Activated T-cell treated with anti-CD3 and anti-CD28 coated beads for 24 hours (primary cell): Measurements from ENCODE around the gene NOP58.
"Not testable (repeated sequence)": the region's sequence is repeated elsewhere in the genome, so short reads cannot be mapped to it uniquely, and the experiment has no call there.

Source experiments
- DNase-seq: peaks from one replicate; pipeline ENCODE4 v3.0.0-alpha.2; 2020; ENCODE audit warnings: low read depth

NOP58 gene

DNA sequence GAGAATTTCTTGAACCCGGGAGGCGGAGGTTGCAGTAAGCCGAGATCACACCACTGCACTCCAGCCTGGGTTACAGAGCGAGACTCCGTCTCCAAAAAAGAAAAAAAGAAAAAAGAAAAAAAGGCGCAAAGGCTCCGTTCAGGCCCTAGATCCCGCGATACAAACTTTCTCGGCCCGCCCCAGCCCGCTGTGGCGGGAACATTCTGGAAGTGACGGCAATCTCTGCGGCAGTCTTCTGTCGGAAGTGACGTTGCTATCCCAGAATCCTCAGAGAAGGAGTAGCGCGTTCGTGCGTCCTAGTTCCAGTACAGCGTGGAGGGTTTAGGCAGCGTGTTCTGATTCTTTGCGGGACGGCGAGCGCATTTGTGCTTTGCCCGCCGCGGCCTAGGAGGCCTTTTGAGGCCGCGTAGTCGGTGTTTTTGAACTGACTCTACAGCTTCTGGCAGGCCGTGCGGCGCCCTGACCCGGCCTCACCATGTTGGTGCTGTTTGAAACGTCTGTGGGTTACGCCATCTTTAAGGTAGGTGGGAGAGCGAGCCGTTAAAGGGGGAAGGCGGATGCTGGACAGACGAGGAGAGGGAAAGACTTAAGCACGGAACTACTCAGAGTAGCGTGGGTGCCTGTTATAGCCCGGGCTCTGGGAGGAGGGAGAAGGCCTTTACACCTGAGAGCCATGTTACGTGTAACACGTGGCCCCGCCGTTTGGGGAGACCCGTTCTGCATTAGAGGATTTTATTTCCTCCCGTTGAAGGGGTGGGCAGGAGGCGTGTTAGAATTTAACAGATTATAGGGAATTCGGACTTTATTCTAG lies at the start of gene NOP58:
Gene NOP58, plus strand, starts transcription at position 297 of the 811 bp plus-strand sequence. Its CDS starts 179 bp downstream, at position 476.
- DNase-seq: peak; percentile 88

DNA sequence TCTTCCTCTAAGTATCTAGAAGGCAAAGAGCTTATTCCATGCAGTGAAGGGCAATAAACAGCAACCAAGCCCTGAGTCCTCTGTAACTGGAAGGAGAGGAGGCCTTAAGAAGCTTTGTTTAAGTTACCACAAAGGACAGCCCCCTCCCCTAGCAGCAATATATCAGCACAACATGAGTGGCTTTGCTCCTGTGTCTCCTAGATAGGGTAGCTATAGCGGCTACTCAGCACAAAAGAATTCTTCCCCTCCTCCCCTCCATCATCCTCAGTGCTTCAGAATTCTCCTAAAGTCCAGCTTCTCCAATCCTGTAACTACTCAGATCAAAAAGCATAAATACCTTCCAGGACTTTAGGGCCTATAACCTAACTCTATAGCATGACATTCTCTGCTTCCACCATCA lies 43.7 kb upstream of the NOP58 start:
- no peak for DNase-seq

- DNase-seq: peak; percentile 4
Measured at GRCh38 chr2:202237787-202238233, 27.8 kb upstream of the NOP58 start.

DNA sequence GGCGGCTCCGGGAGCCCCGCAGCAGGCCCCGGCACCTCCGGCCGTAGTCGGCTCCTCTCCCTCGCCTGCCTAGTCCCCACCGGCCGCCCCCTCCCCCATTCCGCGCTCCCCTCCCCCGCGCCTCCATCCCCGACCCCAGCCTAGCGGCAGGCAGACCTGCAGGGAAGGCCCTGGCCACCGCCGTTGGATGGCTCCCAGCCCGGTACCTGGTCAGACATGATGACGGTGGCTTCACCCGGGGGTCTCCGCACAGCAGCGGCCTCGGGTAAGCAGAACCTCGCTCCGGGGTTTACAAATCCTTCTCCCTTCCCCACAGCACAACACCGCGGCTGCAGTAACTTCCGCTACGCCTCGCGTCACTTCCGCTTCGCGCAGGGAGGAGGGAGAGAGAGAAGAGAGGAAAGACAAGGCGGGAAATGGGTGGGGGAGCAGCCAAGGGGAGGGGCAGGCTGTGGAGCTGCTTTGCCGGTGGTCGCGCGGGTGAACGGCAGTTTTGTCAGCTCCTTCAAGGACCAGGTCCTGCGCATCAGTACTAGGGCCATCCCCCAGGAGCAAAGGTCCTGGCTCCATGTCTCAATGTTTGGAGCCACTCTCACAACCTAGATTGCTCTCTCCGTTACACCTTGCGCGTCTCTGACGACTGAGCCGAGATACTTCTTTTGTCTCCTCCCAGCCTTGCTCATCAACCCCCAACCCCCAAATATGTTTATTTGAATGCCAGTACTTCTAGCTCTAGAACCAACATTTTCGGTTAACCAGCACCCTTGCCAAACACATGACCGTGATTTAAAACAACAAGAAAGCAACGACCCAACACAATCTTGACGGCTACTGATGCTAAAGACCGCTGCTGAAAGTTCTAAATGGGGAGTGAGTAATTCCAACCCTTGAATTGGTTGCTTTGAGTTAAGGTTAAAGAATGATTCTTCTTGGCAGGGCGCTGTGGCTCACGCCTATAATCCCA lies 27.0 kb upstream of the NOP58 start, which contains the start of gene SUMO1:
Gene SUMO1, minus strand, starts transcription at position 364 of the 964 bp plus-strand sequence. Its CDS starts 146 bp downstream, at position 218.
- peak; percentile 88 for DNase-seq

DNA sequence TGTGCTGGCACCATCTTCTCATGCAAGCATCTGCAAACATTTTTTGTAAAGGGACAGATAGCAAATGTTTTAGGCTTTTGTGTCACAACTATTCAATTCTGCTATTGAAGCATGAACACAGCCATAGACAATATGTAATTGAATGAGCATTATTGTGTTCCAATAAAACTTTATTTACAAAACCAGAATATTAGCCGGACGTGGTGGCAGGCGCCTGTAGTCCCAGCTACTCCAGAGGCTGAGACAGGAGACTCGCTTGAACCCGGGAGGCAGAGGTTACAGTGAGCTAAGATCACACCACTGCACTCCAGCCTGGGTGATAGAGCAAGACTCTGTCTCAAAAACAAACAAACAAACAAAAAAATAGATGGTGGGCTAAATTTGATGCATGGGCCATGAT lies 17.9 kb upstream of the NOP58 start:
- not testable (repeated sequence) for DNase-seq

DNA sequence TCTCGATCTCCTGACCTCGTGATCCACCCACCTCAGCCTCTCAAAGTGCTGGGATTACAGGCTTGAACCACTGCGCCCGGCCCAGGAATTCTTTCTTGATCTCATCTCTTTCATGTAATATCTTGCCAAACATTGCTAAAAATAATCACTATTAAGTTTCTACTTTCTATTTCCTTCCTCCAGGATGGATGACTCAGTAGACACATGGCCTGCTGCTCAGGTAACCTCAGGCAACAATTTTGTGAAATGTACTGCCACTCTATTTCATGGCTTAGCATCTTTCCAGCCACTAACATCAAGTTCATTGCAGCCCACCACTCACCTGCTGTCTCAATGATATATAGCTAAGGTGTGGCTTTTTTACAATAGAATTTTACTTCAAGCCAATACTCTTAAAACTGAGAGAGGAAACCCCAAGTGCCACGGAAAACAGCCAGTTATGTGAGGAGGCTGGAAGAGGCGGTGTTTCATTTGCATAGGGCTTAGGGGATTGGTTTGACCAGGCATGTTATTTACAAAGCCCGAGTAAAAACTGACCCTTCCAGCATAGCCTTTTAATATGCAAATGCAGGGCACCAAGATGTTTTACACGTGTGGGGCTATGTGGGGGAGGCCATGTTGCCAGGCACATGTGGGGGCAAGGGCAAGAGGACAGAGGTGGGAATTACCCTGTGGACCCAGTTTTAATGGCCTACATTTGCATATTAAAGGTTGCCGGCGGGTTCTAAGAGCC lies 15.9 kb upstream of the NOP58 start:
- DNase-seq: no peak

GRCh38 chr2:202251494-202251893 lies 14.1 kb upstream of the NOP58 start:
- no peak for DNase-seq

GRCh38 chr2:202261531-202261930 lies 4.0 kb upstream of the NOP58 start:
- DNase-seq: no peak

DNA sequence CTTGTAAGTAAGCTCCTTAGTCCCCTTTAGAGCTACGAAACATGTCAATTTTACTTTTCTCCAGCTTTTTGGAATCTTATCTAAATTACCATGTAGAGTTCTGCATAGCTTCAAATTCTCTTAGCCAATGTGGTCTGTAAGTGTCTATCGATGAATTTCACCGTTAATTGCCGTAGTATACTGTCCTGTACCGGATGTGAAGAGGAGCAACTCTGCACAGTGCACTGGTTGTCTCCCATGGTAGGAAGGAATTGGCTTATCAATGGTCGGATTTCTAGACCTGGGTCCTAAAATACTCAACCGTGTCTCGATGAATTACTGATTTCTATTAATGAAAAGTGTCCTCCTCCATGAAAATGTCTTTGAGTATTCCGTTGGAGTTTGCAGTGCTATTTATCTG lies 1.9 kb downstream of the NOP58 start:
- no peak for DNase-seq

DNA sequence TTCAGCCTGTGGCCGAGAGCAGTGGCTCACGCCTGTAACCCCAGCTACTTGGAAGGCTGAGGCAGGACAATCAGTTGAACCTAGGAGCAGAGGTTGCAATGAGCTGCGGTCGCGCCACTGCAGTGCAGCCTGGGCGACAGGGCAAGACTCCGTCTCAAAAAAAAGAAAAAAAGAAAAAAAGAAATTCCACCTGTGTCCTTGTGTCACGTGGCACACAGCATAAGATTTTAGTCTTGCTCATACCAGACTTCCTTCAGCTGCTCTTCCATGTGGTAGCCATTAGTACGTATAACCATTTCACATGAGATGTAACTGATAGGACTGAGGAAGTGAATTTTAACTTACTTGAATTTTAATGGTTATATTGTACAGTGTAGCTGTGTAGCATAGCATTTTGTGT lies 4.0 kb downstream of the NOP58 start:
- no peak for DNase-seq

DNA sequence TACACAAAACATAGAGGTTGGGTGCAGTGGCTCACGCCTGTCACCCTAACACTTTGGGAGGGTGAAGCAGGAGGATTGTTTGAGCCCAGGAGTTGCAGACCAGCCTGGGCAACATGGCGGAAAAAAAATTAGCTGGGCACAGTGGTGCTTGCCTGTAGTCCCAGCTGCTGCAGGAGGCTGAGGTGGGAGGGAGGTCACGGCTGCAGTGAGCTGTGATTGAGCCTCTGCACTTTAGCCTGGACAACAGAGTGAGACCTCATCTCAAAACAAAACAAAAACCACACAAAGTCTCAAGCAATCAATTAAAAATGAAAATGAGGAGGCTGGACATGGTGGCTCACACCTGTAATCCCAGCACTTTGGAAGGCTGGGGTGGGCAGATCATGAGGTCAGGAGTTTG lies 4.9 kb downstream of the NOP58 start:
- no peak for DNase-seq

- DNase-seq: not testable (repeated sequence)
Measured at GRCh38 chr2:202276078-202276720, 10.6 kb downstream of the NOP58 start.

DNA sequence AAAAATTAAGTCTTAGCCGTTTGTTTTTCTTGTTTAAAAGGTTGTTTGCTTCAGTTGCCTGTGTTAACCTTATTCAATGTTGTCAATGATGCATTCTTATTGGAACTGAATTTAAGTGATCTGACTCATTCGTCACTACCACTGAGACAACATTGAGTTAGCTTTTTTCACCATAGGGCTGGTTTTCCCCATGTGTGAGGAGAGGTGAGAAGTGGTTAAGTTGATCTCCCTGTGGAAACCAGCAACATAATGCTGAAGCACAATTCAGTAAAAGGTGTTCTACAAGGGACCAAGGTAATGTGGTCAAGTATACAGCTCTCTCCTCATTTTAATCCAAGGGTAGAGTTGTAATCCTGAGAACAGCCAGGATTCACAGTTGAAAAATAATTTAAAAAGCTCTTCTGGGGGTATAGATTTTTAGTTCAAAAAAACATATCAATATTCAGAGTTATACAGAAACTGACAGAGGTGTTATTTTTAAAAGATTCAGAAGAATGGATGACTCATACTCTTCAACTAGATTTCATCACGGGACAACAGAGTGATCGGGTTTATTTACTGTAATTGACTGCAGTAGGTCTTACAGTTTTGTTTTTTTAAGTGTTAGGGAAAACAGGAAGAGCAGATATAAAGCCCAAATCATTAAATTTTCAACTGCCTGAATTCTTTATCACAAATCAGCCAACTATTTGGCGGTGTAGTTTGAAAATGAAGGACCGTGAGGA lies 12.6 kb downstream of the NOP58 start:
- DNase-seq: no peak

- DNase-seq: no peak
Measured at GRCh38 chr2:202278944-202279343, 13.4 kb downstream of the NOP58 start.

DNA sequence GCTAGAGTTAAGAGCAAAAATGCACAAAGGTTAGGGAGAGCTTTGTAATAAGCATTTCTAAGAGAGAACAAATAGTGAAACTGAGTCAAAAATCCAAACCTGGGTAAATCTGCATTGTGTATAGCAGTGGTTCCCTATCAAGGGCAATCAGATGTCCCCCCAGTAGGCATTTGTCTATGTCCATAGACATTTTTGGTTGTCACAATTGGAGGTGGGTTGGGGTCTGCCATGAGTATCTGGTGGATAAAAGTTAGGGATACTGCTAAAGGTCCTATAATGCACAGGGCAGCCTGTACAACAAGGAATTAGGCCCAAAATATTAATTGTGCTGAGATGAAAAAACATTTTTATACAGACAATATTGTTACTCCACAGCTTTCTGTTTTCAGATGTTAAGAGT lies 21.0 kb downstream of the NOP58 start:
- DNase-seq: no peak

DNA sequence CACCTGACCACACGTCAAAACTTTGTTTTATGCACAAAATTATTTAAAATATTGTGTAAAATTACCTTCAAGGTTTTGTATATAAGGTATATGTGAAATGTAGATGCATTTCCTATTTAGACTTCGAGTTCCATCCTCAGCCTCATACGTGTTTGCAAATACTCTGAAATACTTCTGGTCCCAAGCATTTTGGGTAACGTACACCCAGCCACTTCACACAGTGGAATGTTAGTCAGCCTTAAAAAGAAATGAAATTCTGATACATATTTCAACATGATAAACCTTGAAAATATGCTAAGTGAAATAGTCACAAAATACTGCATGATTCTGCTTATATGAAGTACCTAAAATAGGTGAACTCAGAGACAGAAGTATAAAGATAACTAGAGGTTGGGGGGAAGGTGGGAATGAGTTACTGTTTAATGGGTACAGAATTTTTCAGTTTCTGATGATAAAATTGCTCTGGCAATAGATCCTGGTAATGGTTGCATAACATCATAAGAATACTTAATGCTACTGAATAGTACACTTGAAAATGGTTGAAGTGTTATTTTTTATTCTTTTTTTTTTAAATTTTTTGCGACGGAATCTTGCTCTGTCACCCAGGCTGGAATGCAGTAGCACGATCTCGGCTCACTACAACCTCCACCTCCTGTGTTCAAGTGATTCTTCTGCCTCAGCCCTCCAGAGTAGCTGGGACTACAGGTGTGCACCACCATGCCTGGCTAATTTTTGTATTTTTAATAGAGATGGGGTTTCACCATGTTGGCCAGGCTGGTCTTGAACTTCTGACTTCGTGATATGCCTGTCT lies 24.0 kb downstream of the NOP58 start:
- DNase-seq: no peak

DNA sequence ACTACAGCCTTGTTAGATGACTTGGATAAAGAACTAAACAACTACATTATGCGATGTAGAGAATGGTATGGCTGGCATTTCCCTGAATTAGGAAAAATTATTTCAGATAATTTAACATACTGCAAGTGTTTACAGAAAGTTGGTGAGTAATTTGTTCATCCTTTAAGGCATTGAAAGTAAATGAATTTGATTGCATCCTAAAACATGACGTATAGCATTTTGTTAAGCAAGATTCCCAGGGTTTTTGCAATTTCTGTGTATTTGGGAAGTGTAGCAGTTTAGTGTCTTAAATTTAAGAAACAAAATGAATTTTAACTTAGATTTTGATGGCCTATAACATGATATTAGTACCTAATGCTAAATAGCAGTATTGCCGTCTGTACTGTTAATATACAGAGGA lies 24.8 kb downstream of the NOP58 start:
- no peak for DNase-seq

DNA sequence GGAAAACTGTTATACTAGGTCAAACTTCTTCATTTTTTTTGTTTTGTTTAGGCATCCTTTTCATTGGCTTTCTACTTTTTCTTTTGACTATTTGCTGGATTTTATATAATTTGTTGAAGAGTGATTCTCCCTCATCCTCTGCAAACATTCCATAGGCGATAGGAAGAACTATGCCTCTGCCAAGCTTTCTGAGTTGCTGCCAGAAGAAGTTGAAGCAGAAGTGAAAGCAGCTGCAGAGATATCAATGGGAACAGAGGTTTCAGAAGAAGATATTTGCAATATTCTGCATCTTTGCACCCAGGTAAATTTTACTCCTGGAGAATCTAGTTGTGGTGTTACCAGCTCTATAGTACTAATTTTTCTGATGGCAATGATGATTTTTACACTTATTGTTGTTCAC lies 25.4 kb downstream of the NOP58 start:
- no peak for DNase-seq

GRCh38 chr2:202299712-202300111 lies 34.1 kb downstream of the NOP58 start:
- DNase-seq: no peak

- DNase-seq: no peak
Measured at GRCh38 chr2:202306034-202306433, 40.5 kb downstream of the NOP58 start.
